PC-9 (cell line): Measurements from ENCODE around the gene URGCP. TPM values are rescaled to one million over a fixed set of nuclear protein-coding genes. Genes with fewer than 3 reads are reported as not detected.

ENCODE experiments used
- BruUV-seq: library from RNA; stranded (reverse); fragments of 400-500 nt; replicated peaks from 2 replicates; lab custom pipeline; 2021; lab: Mats Ljungman, UMichigan
- CTCF ChIA-PET: fragments of 300-600 bp; sonication (Branson Sonifier 250); formaldehyde crosslinking; loops from one replicate; lab custom pipeline; 2022; ENCODE audit warnings: antibody characterized with exemption; lab: Charles Lee
- POLR2A ChIA-PET: fragments of 300-600 bp; sonication (Branson Sonifier 250); formaldehyde crosslinking; loops from one replicate; lab custom pipeline; 2022; ENCODE audit warnings: antibody characterized with exemption; ENCODE audit not compliant: unreplicated experiment; lab: Charles Lee
- DNase-seq, 2 experiments: peaks; one replicate each; pipeline versions ENCODE4 v3.0.0 to v3.0.0-alpha.2; 2015 to 2022; ENCODE audit warnings: mixed read lengths in 1 of 2
- H2AFZ ChIP-seq: fragments of 200-600 bp; sonication (generic); 2 replicates; pipeline ENCODE4 v1.8.1; 2017; ENCODE audit warnings: antibody characterized with exemption
- H3F3A ChIP-seq: fragments of 200-600 bp; sonication (generic); 2 replicates; pipeline ENCODE4 v1.8.1; 2017; ENCODE audit warnings: antibody characterized with exemption, mild to moderate bottlenecking, low read depth; ENCODE audit not compliant: insufficient read depth
- H3K27ac ChIP-seq: fragments of 200-600 bp; sonication (generic); 2 replicates; pipeline ENCODE4 v1.6.1; 2016; ENCODE audit warnings: mixed run types
- H3K27me3 ChIP-seq: fragments of 200-600 bp; sonication (generic); 2 replicates; pipeline ENCODE4 v1.6.1; 2016; ENCODE audit warnings: low read depth, mixed run types; ENCODE audit not compliant: insufficient read depth
- H3K36me3 ChIP-seq: fragments of 200-600 bp; sonication (generic); 2 replicates; pipeline ENCODE4 v1.6.1; 2016; ENCODE audit warnings: low read depth, mixed run types
- H3K4me1 ChIP-seq: fragments of 200-600 bp; sonication (generic); replicated peaks from 2 replicates; pipeline ENCODE4 v1.6.1; 2016; ENCODE audit warnings: mixed run types; ENCODE audit not compliant: insufficient read depth
- H3K4me2 ChIP-seq: fragments of 200-600 bp; sonication (generic); 2 replicates; pipeline ENCODE4 v1.6.1; 2017; ENCODE audit warnings: mixed run types
- H3K4me3 ChIP-seq: fragments of 200-600 bp; sonication (generic); 2 replicates; pipeline ENCODE4 v1.6.1; 2016; ENCODE audit warnings: mixed run types
- H3K79me2 ChIP-seq: fragments of 200-600 bp; sonication (generic); 2 replicates; pipeline ENCODE4 v1.6.1; 2017; ENCODE audit warnings: low read depth, mixed run types
- H3K9me2 ChIP-seq: fragments of 200-600 bp; sonication (generic); 2 replicates; pipeline ENCODE4 v1.8.1; 2017; ENCODE audit warnings: mild to moderate bottlenecking; ENCODE audit not compliant: insufficient read depth
- H3K9me3 ChIP-seq: fragments of 200-600 bp; sonication (generic); 2 replicates; pipeline ENCODE4 v1.8.1; 2016; ENCODE audit warnings: low read depth; ENCODE audit not compliant: insufficient read depth
- H4K20me1 ChIP-seq: fragments of 200-600 bp; sonication (generic); 2 replicates; pipeline ENCODE4 v1.8.1; 2017; ENCODE audit not compliant: insufficient read depth
- CTCF ChIP-seq: fragments of 200-600 bp; sonication (generic); conservative IDR thresholded peaks from 2 replicates; pipeline ENCODE4 v1.6.1; 2017; ENCODE audit warnings: mixed run types, antibody characterized with exemption, mild to moderate bottlenecking, moderate library complexity
- EZH2 ChIP-seq: fragments of 200-600 bp; sonication (generic); IDR thresholded peaks from 2 replicates; pipeline ENCODE4 v1.8.0; 2017; ENCODE audit warnings: antibody characterized with exemption, low read depth
- intact Hi-C: fragments of 100-400 bp; cut with micrococcal nuclease; formaldehyde crosslinking; loops from one replicate; pipeline ENCODE4 v1.10.0; 2022; ENCODE audit not compliant: unreplicated experiment
- total RNA-seq: library from RNA; stranded (reverse); gene quantifications from 2 replicates; pipeline ENCODE4 v1.2.3, GENCODE V29; 2021

The URGCP gene
- total RNA-seq, 1 experiment from 2014 or later, result 49.5 TPM

- no TSS peak for BruUV-seq
- no peak for DNase-seq
- Histone ChIP-seq H3F3A (peaks cover 6% of the 10 kb centered on the region), H3K9me2 (no peaks in the 10 kb centered on the region), H4K20me1 (peaks cover 5% of the 10 kb centered on the region; the same call in 1 of the 2 replicates), H3K9me3 (no peaks in the 10 kb centered on the region), H3K4me3 (no peak overlapping the region), H3K4me1 (peaks cover 8% of the 10 kb centered on the region), H3K36me3 (peaks cover 68% of the 10 kb centered on the region), H3K27ac (no peak overlapping the region), H2AFZ (no peak overlapping the region), H3K79me2 (no peaks in the 10 kb centered on the region), H3K27me3 (no peaks in the 10 kb centered on the region), H3K4me2 (no peak overlapping the region)
- CTCF ChIA-PET, result interaction anchor here (0.6 to 0.7 kb wide), 2 partner anchors 15 to 33 kb away, joined by 3 read pairs; no protein-coding TSS in a partner anchor
- POLR2A ChIA-PET, result interaction anchor here (0.7 kb wide), 1 partner anchor 45 kb away, joined by 5 read pairs; no protein-coding TSS in a partner anchor
- TF ChIP-seq CTCF (no peak), EZH2 (no peak)
- intact Hi-C loops, result no loop called here
Measured at GRCh38 chr7:43879477-43879876, 26.9 kb downstream of the URGCP start.

- Histone ChIP-seq H3K27ac (no peak overlapping the region), H3K79me2 (no peaks in the 10 kb centered on the region), H3K9me2 (no peaks in the 10 kb centered on the region), H3K4me3 (no peak overlapping the region), H3K4me2 (no peak overlapping the region), H3K9me3 (no peaks in the 10 kb centered on the region), H2AFZ (no peak overlapping the region), H4K20me1 (peaks cover 5% of the 10 kb centered on the region; the same call in 1 of the 2 replicates), H3K4me1 (peaks cover 14% of the 10 kb centered on the region), H3K27me3 (no peaks in the 10 kb centered on the region), H3K36me3 (peaks cover 63% of the 10 kb centered on the region), H3F3A (peaks cover 12% of the 10 kb centered on the region)
- CTCF ChIA-PET, result no interaction called here
- no peak for DNase-seq
- no peak for TF ChIP-seq CTCF
- no peak for TF ChIP-seq EZH2
- no TSS peak for BruUV-seq
- POLR2A ChIA-PET, result no interaction called here
- intact Hi-C loops, result no loop called here
Measured at GRCh38 chr7:43878867-43879266, 27.5 kb downstream of the URGCP start.

GRCh38 chr7:43877968-43878864 lies 28.2 kb downstream of the URGCP start:
- POLR2A ChIA-PET, result no interaction called here
- CTCF ChIA-PET, result no interaction called here
- no TSS peak for BruUV-seq

More at GRCh38 chr7:43877968-43878864, 28.2 kb downstream of the URGCP start:
- Histone ChIP-seq H2AFZ (no peak overlapping the region), H3K4me3 (no peak overlapping the region), H3F3A (peaks cover 19% of the 10 kb centered on the region), H3K79me2 (no peaks in the 10 kb centered on the region), H3K27me3 (no peaks in the 10 kb centered on the region), H3K27ac (no peak overlapping the region), H3K9me3 (no peaks in the 10 kb centered on the region), H4K20me1 (peaks cover 5% of the 10 kb centered on the region; the same call in 1 of the 2 replicates), H3K36me3 (peaks cover 58% of the 10 kb centered on the region), H3K4me2 (no peak overlapping the region), H3K4me1 (peaks cover 21% of the 10 kb centered on the region), H3K9me2 (no peaks in the 10 kb centered on the region)
- DNase-seq, result no peak
- no peak for TF ChIP-seq EZH2
- TF ChIP-seq CTCF, result no peak
- intact Hi-C loops, result no loop called here
